Measurements from ENCODE around the gene ZFHX3. TPM values are rescaled to one million over a fixed set of nuclear protein-coding genes. Genes with fewer than 3 reads are reported as not detected.

The ZFHX3 gene
- total RNA-seq, 6 experiments from 2014 or later, result 7.1 to 9.4 (median 7.7) TPM

- H3K36me3 ChIP-seq, result no peaks in the 10 kb centered on the region
- peaks cover 0 to 26% (median 6%) of the 10 kb centered on the region in 4 donors for H3K4me1 ChIP-seq
- peak overlapping the region in 1 of 3 donors; percentile 57 for H3K27ac ChIP-seq
- no peaks in the 10 kb centered on the region for H3K27me3 ChIP-seq
- no peak overlapping the region for H3K4me3 ChIP-seq
- WGBS (ENCODE audit: insufficient coverage, low coverage, low lambda C conversion rate, missing lambda C conversion rate), result 100% methylated on average over 1 of the region's 3 CpGs
- ATAC-seq (no peak), DNase-seq (no peak)
- H3K9me3 ChIP-seq, result no peaks in the 10 kb centered on the region
- TF ChIP-seq POLR2A (IDR thresholded peaks at IDR 0.05), result no peak
- TF ChIP-seq, protein P1, sequence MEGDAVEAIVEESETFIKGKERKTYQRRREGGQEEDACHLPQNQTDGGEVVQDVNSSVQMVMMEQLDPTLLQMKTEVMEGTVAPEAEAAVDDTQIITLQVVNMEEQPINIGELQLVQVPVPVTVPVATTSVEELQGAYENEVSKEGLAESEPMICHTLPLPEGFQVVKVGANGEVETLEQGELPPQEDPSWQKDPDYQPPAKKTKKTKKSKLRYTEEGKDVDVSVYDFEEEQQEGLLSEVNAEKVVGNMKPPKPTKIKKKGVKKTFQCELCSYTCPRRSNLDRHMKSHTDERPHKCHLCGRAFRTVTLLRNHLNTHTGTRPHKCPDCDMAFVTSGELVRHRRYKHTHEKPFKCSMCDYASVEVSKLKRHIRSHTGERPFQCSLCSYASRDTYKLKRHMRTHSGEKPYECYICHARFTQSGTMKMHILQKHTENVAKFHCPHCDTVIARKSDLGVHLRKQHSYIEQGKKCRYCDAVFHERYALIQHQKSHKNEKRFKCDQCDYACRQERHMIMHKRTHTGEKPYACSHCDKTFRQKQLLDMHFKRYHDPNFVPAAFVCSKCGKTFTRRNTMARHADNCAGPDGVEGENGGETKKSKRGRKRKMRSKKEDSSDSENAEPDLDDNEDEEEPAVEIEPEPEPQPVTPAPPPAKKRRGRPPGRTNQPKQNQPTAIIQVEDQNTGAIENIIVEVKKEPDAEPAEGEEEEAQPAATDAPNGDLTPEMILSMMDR (IDR thresholded peaks at IDR 0.05), result no peak
- intact Hi-C loops (cut with DNase I), result no loop called here
These were observed 33.2 kb downstream of the ZFHX3 start for GRCh38 chr16:73014768-73015167.

DNA sequence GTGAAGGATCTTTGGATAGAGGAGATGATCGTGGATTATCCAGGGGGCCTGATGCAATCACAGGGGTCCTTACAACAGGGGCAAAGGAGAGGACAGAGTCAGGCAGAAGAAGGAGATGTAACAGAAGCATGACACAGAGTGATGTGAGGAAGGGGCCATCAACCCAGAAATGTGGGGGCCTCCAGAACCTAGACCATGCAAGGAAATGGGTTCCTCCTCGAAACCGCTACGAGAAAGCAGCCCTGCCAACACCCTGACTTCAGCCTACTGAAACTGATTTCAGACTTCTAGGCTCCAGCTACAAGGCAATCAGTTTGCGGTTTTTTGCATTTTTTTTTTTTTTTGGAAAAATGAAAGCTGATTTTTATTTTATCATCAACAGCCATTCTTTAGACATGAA, 34.0 kb downstream of the ZFHX3 start:
- WGBS (ENCODE audit: insufficient coverage, low coverage, low lambda C conversion rate, missing lambda C conversion rate), result 91% methylated on average over 5 of the region's 5 CpGs
- Histone ChIP-seq H3K27ac (no peak overlapping the region), H3K36me3 (no peaks in the 10 kb centered on the region), H3K4me1 (peaks cover 0 to 23% (median 6%) of the 10 kb centered on the region in 4 donors), H3K27me3 (no peaks in the 10 kb centered on the region), H3K4me3 (no peak overlapping the region), H3K9me3 (no peaks in the 10 kb centered on the region)
- intact Hi-C loops (cut with DNase I), result no loop called here
- no peak for ATAC-seq
- TF ChIP-seq, protein P1 (IDR thresholded peaks at IDR 0.05), result no peak
- TF ChIP-seq POLR2A (IDR thresholded peaks at IDR 0.05), result no peak
- DNase-seq, result no peak

GRCh38 chr16:73012341-73012740, 35.6 kb downstream of the ZFHX3 start:
- Histone ChIP-seq H3K9me3 (no peaks in the 10 kb centered on the region), H3K4me3 (no peak overlapping the region), H3K27me3 (no peaks in the 10 kb centered on the region), H3K36me3 (no peaks in the 10 kb centered on the region), H3K4me1 (peaks cover 0 to 23% (median 5%) of the 10 kb centered on the region in 4 donors), H3K27ac (no peak overlapping the region)
- DNase-seq, result no peak
- intact Hi-C loops (cut with DNase I), result no loop called here
- no peak for TF ChIP-seq POLR2A (IDR thresholded peaks at IDR 0.05)
- TF ChIP-seq, protein P1 (IDR thresholded peaks at IDR 0.05), result no peak
- ATAC-seq, result no peak
- WGBS (ENCODE audit: insufficient coverage, low coverage, low lambda C conversion rate, missing lambda C conversion rate), result 100% methylated on average over 5 of the region's 5 CpGs

- Histone ChIP-seq H3K36me3 (no peaks in the 10 kb centered on the region), H3K27me3 (no peaks in the 10 kb centered on the region), H3K4me3 (no peak overlapping the region), H3K9me3 (no peaks in the 10 kb centered on the region), H3K27ac (no peak overlapping the region), H3K4me1 (peaks cover 0 to 23% (median 3%) of the 10 kb centered on the region in 4 donors)
- TF ChIP-seq POLR2A (IDR thresholded peaks at IDR 0.05), result no peak
- TF ChIP-seq, protein P1 (IDR thresholded peaks at IDR 0.05), result no peak
- ATAC-seq (no peak), DNase-seq (no peak)
- intact Hi-C loops (cut with DNase I), result no loop called here
- WGBS (ENCODE audit: insufficient coverage, low coverage, low lambda C conversion rate, missing lambda C conversion rate), result 32% methylated on average over 2 of the region's 4 CpGs
These were observed 36.0 kb downstream of the ZFHX3 start for GRCh38 chr16:73011926-73012325.

Data from right lobe of liver (tissue), 6 donors.